Fibroblast of skin of scalp (primary cell): ENCODE results near the gene AKAIN1. TPM values are rescaled to one million over a fixed set of nuclear protein-coding genes. Genes with fewer than 3 reads are reported as not detected.

Source experiments
- DNase-seq: peaks from one replicate; pipeline ENCODE4 v3.0.0-alpha.2; 2013
- polyA plus RNA-seq, 2 experiments: library from polyadenylated mRNA; unstranded; fragments of 120-200 nt; gene quantifications; one replicate each; pipeline ENCODE4 v1.2.1, GENCODE V29; 2013; ENCODE audit not compliant: insufficient read length in 2 of 2

The AKAIN1 gene, protein sequence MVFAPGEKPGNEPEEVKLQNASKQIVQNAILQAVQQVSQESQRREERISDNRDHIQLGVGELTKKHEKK
- polyA plus RNA-seq (2013, experiment 1 of 2; ENCODE audit: insufficient read length), result not detected
- not detected for polyA plus RNA-seq (2013, experiment 2 of 2; ENCODE audit: insufficient read length)

DNA sequence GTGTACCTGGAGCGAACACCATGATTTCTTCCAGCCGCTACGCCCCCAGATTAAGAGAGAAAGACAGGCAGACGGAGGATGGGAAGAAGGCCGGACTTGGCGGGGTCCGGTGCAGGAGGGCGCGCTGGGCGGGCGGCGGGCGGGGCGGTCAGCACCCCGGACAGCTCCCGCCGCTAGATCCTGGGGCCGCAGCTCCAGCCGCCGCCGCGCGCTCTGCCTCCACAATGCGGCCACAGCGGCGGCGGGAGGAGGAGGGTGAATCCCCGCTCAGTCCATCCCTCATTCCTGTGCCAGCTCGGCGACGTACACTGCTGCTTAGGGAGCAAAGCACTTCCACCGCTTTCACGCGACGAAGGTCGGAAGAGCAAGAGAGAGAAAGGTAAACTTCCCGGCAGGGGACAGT, at the start of gene AKAIN1:
AKAIN1 (minus strand) TSS at position 226 of the 403 bp plus-strand sequence; CDS start at position 22, 204 bp downstream.
- DNase-seq, result peak; percentile 56

DNA sequence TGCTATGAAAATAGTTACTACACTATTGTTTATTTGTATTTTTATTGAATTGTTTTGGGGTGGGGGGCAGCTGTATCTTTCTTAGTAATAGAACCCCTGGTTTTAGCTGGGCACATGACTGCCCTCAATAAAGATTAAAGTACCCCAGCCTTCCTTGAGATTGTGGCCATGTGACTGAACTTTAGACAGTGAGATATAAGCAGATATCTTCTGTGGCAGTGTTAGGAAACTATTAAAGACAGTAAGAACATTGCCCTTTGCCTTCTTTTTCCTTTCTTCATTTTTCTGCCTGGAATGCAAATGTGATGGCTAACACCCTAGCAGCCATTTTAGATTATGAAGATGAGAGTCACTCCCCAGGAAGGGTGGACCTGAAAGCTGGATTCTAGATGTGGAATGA, 47.9 kb upstream of the AKAIN1 start:
- no peak for DNase-seq

DNA sequence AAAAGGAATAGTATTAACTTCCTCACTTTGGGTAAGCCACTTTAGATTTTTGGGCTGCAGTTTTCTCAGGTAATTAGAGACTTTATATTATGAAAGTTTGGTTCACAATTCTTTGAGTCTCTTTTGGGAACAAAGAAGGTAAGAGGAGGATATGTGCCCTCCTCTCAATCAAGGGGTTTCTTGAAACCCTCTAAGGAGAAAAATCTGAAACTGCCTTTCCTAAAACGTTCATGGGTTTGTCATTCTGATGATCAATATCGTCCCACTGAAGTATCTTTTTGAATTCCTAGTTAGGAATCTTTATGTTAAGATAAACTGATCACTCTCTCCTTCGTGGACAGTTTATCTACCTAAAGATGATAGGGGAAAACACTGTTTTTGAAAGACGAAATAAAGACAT, 42.4 kb upstream of the AKAIN1 start:
- no peak for DNase-seq

DNA sequence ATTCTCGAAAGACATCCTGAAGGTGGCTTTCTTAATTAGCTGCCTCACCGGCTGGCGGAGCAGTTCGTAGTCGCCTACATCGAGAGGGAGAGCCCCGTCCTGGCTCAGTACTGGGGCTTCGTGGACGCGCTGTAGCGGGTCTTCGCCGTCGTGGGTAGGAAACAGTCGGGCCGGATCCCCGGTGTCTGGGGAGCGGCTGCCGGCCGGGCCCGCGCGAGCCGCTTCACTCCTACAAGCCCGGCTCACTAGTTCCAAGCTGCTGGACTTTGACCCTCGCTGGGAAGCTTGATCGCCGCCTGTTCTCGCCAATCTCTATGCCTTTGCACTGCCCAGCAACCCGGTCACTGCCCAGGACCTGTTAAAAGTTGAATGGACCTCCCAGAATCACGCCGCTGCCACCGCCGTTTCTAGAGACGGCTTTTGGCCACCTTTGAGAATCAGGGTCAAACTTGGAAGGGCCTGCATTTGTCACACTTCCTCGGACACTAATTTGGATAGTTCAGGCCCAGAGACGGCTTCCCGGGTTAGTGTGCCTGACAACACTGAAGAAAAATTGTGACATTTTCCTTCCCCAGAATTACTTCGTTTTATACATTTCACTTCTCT, 41.4 kb upstream of the AKAIN1 start:
- peak; percentile 24 for DNase-seq

DNA sequence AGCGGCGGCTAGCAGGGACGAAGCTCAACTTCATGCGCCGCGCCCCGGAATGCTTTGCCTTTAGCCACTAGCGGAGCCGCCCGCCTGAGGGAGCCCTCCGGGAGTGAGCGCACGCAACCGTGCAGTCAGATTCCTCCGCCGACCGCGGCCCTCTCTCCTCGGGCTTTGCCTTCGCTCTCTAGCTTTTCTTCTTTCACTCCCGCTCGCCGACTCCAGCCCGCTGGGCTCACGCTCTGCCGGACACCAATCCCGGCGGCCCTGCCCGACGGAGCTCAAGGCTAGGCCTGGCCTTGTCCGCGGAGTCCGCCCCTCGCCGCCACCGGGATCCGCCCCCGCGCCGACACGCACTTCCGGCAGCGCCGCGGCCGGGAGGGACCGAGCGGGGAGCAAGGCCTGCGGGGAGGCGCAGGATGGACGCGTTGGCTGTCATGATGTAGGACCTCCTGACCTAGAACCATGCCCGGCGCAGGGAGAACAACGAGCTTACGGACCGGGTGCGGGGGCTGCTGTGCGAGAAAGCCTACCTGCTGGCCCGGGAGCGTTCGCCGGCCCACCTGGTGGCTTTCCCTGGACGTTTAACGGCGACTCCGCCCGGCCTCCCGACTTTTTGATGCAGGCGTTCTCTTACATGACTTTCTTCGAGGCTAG, 40.8 kb upstream of the AKAIN1 start:
- DNase-seq, result peak; percentile 90

DNA sequence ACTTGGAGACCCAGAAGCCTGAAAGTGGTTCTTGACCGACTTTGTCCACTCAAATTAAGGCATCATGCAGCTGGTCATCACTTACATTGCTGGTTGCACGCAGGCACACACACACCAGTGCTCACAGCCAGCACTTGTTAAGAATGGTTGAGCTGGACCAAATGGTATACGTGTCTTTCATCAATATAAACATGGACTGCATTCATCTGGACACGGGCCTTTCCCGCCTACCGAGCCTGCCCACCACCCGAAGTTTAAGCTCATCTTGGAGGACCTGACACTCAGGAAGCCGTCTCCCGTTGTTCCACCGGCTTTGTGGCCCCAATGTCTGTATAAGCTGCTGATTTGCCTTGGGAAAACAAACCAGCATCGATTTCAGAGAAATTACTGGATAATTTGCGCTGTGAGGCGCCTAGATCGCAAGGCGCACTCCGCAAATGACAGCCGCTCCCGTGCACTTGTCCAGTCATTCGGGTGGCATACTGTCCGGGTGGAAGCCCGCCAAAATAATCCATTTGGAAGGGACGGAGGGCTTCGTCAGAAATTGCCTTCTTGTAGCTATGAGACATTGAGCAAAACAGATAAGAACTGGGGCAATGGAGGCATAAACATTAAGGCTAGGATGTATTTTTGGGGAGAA, 40.1 kb upstream of the AKAIN1 start:
- no peak for DNase-seq

DNA sequence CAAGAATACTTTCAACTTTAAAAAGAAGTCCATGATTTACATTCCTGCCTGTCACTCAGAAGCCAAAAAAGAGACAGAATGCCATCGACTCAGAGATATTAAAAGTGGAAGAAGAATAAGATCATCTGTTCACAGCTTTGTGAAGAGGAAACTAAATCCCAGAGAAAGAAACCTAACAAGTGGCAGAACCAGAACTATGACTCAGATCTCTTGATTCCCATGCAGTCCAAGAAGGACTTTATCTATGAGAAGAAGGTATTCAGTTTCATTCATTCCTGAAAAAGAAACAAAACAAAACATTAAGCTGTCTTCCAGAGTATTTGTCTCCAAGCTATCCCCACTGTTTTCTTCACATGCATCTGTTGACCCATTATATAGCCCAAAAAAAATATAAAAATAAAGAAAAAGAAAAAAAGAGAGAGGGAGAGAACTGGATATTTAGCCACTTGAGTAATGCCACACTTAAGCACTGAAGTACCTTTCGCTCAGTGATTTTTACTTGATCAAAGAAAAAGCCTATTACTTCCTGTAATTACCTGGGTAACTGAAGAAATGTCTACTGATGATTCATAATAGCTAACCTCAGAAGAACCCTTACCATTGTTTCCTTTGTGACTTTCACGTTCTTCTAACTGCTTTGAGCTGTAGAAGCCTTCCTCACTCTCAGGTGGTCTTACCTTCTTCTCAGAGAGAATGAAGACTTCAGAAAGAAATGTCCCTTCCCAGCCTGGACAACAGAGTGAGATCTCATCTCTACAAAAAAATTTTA, 17.7 kb upstream of the AKAIN1 start:
- no peak for DNase-seq

DNA sequence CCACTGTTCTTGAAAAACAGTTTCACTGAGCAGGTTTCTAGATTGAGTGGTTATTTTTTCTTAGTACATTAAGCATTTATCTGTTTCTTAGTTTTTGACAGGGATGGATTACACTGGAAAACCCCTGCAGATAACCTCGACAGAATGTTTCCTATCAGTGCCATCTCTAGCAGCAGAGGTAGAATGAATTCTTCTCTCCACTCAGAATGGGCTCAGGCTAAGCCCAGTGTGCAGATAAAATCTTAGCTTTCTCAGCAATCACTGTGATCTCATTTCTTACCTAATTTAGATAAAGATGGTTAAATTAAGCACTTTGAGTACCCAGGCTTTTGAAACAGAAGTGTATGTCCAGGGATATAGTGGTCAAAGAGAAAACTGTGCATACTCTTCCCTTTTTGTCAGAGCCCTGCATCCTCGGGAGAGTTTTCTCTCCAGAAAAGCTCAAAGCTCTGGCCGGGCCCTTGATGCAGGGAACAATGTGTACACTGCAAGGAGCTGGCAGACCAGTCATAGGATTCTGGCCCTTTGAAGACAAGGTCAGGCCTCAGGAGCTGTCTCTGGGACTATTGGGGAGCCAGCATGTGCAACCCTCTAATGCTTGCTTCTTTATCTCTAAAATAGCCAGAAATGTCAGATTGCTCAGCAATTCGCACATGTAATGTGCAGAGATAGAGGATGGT, 10.6 kb upstream of the AKAIN1 start:
- no peak for DNase-seq

DNA sequence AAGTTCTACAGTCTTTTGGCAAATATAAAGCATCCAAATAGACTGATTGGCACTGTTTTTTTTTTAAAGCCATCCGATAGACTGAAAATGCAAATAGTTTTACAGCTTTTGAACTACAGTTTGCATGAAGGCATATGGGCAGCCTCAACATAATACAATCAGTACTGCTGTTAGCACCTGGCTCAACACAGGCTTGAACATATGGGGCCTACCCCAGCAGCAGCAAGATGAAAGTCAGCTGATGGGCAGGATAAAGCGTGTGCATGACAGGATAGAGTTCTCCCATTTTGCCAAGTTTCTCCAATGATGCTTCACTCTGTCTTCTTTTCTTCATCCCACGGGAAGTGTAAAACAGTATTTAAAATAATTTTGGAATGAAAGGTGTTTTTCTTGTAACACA, 1.3 kb upstream of the AKAIN1 start:
- DNase-seq, result no peak

DNA sequence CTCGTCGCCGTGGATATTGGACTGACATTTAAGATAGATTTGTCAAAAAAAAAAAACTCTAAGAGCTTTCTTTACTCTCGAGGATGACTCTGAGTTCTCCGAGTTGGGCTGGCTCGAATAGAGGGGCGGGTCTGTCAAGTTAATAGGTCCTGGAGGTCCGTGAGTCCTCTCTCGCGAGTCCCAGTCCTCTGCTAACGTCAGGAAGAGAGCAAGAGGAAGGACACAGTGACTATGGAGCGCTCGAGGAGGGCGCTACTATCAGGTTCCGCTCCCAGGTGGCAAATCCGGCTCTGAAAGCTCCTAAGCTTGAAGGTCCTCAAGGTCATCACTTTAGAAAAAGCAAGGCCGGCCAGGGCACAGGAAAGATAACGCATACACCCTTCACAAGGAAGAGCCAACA, 404 bp upstream of the AKAIN1 start:
- DNase-seq, result no peak

DNA sequence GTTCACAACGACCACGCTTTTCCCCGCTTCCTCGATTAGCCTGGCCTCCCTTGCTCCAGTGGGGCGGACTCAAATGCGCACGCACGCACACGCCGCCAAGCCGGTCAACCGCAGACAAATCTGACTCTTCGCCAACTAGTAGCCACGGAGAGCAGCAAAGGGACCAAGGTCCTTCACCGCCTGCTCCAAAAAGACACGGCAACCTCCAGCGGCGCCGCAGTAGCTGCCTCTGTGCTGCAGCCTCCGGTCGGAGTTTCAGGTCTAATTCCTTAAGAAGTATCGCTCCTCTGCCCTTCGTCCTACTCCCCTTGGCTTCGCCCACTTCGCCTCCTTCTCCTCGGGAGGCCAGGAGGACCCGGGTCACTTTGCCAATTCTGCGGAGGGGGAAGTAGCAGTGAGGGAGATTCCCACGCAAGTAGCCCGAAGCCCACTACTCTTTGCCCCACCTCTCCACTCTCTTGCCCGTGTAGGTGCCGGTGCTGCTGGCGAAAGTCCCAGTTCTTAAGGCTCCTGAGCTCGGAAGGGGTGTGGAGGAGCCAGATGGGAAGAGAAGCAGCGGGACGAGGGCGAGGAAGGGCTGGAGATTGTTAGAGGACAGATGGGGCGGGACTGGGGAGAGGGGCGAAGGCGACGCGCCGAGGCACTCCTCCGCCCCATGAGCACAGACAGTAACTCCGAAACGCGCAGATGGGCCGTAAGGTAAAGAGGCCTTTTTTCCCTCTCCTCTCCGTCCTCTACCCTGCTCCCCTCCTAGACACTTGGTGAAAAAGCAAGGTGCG, 615 bp downstream of the AKAIN1 start:
- DNase-seq, result no peak

DNA sequence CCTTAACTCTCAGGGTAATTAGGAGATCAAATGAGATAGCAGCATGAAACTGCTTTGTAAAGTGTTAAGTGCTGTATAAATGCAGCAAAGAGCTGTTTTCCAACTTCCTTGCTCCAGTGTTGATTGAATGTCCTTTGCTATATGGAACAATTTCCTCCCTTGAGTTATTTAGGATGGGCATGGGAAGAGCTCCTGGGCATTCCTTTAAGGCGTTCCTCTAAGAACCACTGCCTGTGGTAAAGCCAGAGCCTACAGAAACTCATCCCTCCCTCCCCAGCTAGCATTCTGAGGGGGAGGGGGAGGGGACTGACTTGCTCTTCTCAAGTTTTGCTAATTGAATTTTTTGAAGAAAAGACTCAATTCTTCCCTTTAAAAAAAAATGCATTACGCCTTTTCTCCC, 1.4 kb downstream of the AKAIN1 start:
- DNase-seq, result no peak

DNA sequence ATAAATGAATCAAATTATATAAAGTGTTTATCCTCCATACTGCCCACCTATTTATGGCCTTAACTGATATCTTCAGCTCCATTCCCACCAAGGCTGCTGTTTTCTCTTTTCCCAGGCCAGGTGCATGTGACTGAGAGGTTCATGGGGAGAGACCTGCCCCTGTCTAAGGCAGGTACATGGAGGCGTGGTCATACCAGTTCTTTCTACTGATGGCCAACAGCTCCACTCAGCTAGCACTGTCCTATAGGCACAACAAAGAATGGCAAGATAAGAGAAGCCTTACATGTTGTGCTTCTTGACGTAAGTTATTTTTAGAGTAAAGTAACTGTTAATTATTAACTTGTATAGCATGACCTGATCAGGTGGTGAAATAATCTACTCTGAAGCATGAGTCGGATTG, 16.8 kb downstream of the AKAIN1 start:
- no peak for DNase-seq

DNA sequence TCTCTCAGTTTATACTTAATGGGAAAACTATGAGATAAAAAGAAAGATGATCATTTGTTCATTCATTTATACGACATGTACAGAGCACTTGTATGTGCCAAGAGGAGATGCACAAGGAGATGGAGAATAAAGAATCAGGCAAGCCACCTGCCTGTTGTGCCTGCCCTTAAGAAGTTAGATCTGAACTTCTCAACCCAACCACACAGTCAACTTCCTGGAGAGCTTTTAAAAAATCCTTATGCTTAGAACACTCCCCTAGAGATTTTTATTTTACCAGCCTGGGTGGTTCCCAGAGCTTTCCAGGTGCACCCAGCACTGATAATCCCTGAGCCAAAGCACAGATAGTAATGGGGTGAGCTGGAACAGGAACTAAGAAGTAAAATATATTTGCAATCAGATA, 18.5 kb downstream of the AKAIN1 start:
- no peak for DNase-seq

DNA sequence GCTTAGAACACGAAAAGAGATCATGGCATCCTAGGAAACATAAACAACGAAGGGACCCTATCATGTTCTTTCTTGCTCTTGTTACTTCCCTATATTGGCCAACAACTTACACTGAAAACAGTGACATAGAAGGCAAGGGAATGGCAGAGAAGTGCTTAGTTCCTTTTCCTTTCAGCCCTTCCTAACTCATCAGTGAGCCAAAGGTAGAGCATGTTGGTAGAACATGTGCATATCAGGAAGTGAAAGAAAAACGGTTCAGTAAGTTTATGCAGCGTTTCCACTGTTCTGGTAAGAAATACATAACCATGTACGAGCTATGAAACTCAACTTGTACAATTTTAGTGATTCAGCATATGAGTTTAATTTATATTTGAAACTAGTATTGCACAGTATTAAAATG, 21.7 kb downstream of the AKAIN1 start:
- DNase-seq, result no peak

DNA sequence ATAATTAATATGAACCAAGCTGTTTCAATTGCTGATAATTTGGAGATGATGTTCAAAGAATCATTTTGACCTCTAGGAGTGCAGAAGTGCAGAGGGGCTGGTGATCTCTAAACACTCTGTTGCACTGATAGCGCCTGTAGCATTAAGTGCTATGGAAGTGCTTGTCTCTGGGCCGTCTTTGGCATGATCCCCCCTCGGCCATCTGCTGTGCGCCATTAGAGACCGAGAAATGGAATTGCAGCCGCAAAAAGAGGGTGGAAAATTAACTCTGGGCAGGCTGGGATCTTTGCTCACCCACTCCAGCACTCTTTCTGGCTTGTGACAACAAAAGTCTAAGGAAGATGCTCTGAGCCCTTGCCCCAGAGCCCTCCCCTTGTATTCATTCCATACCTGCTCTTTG, 23.4 kb downstream of the AKAIN1 start:
- no peak for DNase-seq

DNA sequence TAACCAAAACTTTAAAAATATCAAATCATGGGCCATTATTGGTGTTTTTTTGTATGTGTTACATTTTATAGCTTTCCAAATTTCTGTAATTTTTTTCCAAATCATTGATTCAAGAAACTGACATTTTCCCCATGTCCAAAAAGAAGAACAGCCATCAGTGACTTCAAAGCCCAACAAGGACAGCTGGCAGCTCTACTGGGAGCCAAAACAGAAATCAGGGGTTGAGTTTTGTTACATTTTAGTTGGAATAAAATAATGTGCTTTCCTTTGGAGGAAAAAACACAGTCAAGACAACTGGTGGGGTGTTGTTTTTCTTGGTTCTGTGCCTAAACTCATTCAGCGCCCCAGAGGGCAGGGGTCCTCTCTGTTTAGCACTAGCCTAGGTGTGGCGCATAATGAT, 23.8 kb downstream of the AKAIN1 start:
- no peak for DNase-seq

DNA sequence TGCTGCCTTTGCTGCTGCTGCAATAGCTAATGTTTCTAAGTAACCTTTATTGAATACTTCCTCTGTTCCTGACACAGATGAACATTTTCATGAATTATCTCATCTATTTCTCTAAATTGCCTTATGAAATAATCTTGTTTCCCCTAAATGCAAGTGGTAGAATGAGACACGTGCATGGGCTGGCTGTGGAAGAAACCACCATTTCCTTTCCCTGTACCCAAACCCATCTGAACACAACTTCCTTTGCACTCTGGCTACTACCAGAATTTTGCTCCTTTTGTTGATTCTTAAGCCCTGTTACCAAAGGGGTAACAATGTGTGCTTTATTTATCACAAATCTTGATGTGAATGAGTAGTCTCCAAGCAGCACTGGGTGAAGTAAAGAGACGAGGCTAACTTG, 29.2 kb downstream of the AKAIN1 start:
- no peak for DNase-seq

DNA sequence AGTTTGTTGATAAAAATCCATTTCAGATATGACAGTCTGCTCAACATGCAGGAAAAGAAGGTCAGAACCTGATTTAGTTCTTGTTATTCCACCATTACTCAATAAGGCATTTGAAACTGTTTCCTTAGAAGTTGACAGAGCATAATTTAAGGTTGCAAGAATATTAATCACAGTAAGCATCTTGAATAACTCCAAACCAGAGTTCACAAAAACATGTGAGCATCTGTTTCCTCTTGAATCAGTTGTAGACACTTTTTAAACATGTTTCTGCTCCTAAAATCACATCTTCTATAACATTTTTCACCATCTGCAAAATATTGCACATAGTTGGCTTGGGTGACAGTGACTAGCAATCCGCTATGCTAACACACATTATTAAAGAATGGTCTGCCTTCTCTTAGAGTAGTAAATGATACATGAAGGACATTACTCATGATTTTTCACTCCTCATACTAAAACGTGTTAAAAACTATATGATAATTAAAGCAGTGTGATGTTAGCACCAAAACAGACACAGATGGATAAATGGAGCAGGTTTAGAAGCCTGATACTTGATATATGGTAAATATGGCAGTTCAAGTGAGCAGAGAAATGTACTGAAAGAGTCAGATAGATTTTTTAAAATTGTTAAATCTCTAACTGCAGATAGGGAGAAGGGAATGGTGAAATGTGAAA, 30.3 kb downstream of the AKAIN1 start:
- DNase-seq, result no peak

DNA sequence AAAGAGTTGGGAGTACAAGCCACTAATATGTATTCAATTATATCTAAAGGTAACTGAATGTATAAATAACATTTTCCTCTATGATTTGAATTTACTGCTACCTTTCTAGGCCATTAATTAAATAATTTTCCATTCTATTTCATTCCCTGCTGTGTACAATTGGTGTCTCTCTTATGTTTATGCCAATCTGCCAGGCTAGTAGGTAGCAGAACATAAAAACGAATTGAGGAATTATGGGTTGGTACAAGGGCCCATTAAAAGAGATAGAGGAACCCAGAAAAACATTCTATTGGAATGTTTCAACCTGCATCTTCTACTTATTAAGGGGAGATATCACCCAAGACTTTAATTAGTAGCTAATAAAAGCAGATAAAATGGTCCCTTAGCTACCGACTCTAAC, 32.2 kb downstream of the AKAIN1 start:
- no peak for DNase-seq

DNA sequence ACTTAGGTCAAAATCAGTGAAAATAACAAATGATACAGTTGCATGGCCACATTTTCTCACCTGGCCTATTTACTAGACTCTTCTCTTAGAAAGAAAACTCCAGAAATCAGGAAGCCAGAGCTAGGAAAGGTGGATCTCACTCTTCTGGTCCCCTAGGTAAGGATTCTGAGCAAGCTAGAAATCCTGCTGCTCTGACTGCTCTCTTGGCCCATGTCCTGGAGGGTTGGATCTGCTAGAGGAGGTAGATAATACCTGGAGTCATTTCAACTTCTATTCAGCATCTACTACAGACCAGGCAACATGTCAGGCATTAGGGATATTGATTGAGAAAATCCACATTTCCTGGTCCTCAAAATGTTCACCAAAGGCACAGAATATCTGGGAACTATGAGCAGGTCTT, 34.9 kb downstream of the AKAIN1 start:
- DNase-seq, result no peak
